HepG2 (cell line): ENCODE results near the gene ACSL3. TPM values are rescaled to one million over a fixed set of nuclear protein-coding genes. Genes with fewer than 3 reads are reported as not detected.

Experiments
- ATAC-seq: fragments of 200-7000 bp; cut with Tn5 transposase; 3 replicates; pipeline ENCODE4 v1.9.1; 2020; ENCODE audit warnings: mild to moderate bottlenecking, moderate library complexity
- BruUV-seq: library from RNA; stranded (reverse); fragments of 400-500 nt; replicated peaks from 2 replicates; lab custom pipeline; 2021; lab: Mats Ljungman, UMichigan
- CTCF ChIA-PET: fragments of 300-600 bp; formaldehyde crosslinking; extraction: SDS; loops from one replicate; lab custom pipeline; 2021; ENCODE audit warnings: low total read pairs, inconsistent platforms, low intra/inter-chr PET ratio; lab: Yijun Ruan, JAX
- POLR2A ChIA-PET: fragments of 350-600 bp; sonication (Branson Sonifier 250); formaldehyde crosslinking; loops from one replicate; lab custom pipeline; 2020; ENCODE audit warnings: antibody characterized with exemption, inconsistent platforms; lab: Yijun Ruan, JAX
- DNase-seq: peaks from one replicate; pipeline ENCODE4 v3.0.0-alpha.2; 2015; ENCODE audit warnings: low spot score
- FAIRE-seq: peaks from 3 replicates; lab custom pipeline; 2011; peaks lifted over from hg19 to GRCh38; lab: Jason Lieb, UNC
- H2AFZ ChIP-seq: one replicate; pipeline ENCODE4 v1.6.1; 2011; ENCODE audit warnings: low read length, inconsistent platforms
- H3K27ac ChIP-seq: fragments of 300-600 bp; 3 replicates; pipeline ENCODE4 v1.8.0; 2011; ENCODE audit warnings: mixed run types, mild to moderate bottlenecking, mixed read lengths, low read length, inconsistent platforms; ENCODE audit not compliant: insufficient read depth; ENCODE audit errors: extremely low read length
- H3K27me3 ChIP-seq, 2 experiments: fragments of 200-600 bp in 1 of 2; 2 replicates in 1 of 2; 3 replicates in 1 of 2; pipeline versions ENCODE4 v1.6.0 to v1.8.0; 2011; ENCODE audit warnings: low read length in 2 of 2, mild to moderate bottlenecking in 2 of 2, moderate library complexity in 2 of 2, inconsistent platforms in 1 of 2; ENCODE audit not compliant: insufficient read depth in 2 of 2, control insufficient read depth in 1 of 2
- H3K36me3 ChIP-seq, 2 experiments: fragments of 200-600 bp in 1 of 2; replicated peaks in 1 of 2; 2 replicates in 1 of 2; 3 replicates in 1 of 2; pipeline versions ENCODE4 v1.5.1 to v1.8.0; 2011; ENCODE audit warnings: low read length in 2 of 2, inconsistent platforms in 1 of 2; ENCODE audit not compliant: insufficient read depth in 2 of 2, control insufficient read depth in 1 of 2
- H3K4me1 ChIP-seq: 2 replicates; pipeline ENCODE4 v1.5.1; 2012; ENCODE audit warnings: low read length, inconsistent platforms; ENCODE audit not compliant: insufficient read depth
- H3K4me2 ChIP-seq: 2 replicates; pipeline ENCODE4 v1.6.0; 2011; ENCODE audit warnings: low read depth, low read length, inconsistent platforms
- H3K4me3 ChIP-seq, 3 experiments: fragments of 200-600 bp in 1 of 3; sonication (generic), shearing (Covaris generic) in 1 of 3; replicated peaks in 1 of 3; 2 replicates each; pipeline ENCODE4 v1.5.1; 2011 to 2016; ENCODE audit warnings: low read length in 3 of 3, inconsistent platforms in 2 of 3, low read depth in 2 of 3, mild to moderate bottlenecking in 2 of 3, control low read depth in 1 of 3, mixed read lengths in 1 of 3; ENCODE audit not compliant: insufficient read depth in 1 of 3
- H3K79me2 ChIP-seq: one replicate; pipeline ENCODE4 v1.6.1; 2011; ENCODE audit warnings: low read length, inconsistent platforms; ENCODE audit not compliant: insufficient read depth
- H3K9ac ChIP-seq: 2 replicates; pipeline ENCODE4 v1.6.0; 2011; ENCODE audit warnings: mild to moderate bottlenecking, low read depth, low read length, inconsistent platforms; ENCODE audit not compliant: insufficient read depth
- H3K9me3 ChIP-seq: 2 replicates; pipeline ENCODE4 v1.5.1; 2012; ENCODE audit warnings: mild to moderate bottlenecking, low read length
- H4K20me1 ChIP-seq: 2 replicates; pipeline ENCODE4 v1.6.0; 2011; ENCODE audit warnings: inconsistent platforms, mild to moderate bottlenecking, low read length, moderate library complexity; ENCODE audit not compliant: insufficient read depth
- ATM ChIP-seq: fragments of 450-650 bp; IDR thresholded peaks from 2 replicates; pipeline ENCODE4 v1.7.1; 2017; ENCODE audit warnings: mild to moderate bottlenecking, borderline replicate concordance
- CEBPG ChIP-seq: IDR thresholded peaks from 2 replicates; pipeline ENCODE4 v1.6.1; 2016
- ESRRA ChIP-seq: sonication (generic); formaldehyde crosslinking; IDR thresholded peaks from 2 replicates; pipeline ENCODE4 v1.5.1; 2020; ENCODE audit warnings: mild to moderate bottlenecking, low read depth, missing genetic modification reagents
- HNRNPK ChIP-seq: fragments of 200-400 bp; formaldehyde crosslinking; IDR thresholded peaks from 2 replicates; pipeline ENCODE4 v1.6.1; 2018; ENCODE audit warnings: low read length, low read depth, moderate library complexity, mild to moderate bottlenecking; ENCODE audit not compliant: poor library complexity, severe bottlenecking
- KDM2A ChIP-seq: sonication (generic); formaldehyde crosslinking; IDR thresholded peaks from 2 replicates; pipeline ENCODE4 v1.4.0; 2020; ENCODE audit warnings: low read depth, missing genetic modification reagents, borderline replicate concordance
- MZF1 ChIP-seq: sonication (generic); formaldehyde crosslinking; IDR thresholded peaks from 2 replicates; pipeline ENCODE4 v1.8.1; 2023; ENCODE audit warnings: mild to moderate bottlenecking, missing genetic modification reagents, borderline replicate concordance
- ZBTB10 ChIP-seq: sonication (generic); formaldehyde crosslinking; IDR thresholded peaks from 2 replicates; pipeline ENCODE4 v1.4.0; 2020; ENCODE audit warnings: missing genetic modification reagents, borderline replicate concordance
- ZBTB14 ChIP-seq: sonication (generic); formaldehyde crosslinking; IDR thresholded peaks from 2 replicates; pipeline ENCODE4 v1.4.0; 2020; ENCODE audit warnings: missing genetic modification reagents
- ZBTB7B ChIP-seq: sonication (generic); formaldehyde crosslinking; IDR thresholded peaks from 2 replicates; pipeline ENCODE4 v1.4.0; 2020; ENCODE audit warnings: missing genetic modification reagents
- ZFX ChIP-seq: sonication (generic); formaldehyde crosslinking; IDR thresholded peaks from 2 replicates; pipeline ENCODE4 v1.4.0; 2020; ENCODE audit warnings: mild to moderate bottlenecking, low read depth, missing genetic modification reagents, moderate library complexity
- ZNF251 ChIP-seq: sonication (generic); formaldehyde crosslinking; IDR thresholded peaks from 2 replicates; pipeline ENCODE4 v1.9.0; 2021; ENCODE audit warnings: mild to moderate bottlenecking, missing genetic modification reagents
- ZNF501 ChIP-seq: sonication (generic); formaldehyde crosslinking; IDR thresholded peaks from 2 replicates; pipeline ENCODE4 v1.5.1; 2020; ENCODE audit warnings: mild to moderate bottlenecking, moderate library complexity, missing genetic modification reagents
- ZNF776 ChIP-seq: sonication (generic); formaldehyde crosslinking; IDR thresholded peaks from 2 replicates; pipeline ENCODE4 v1.4.0; 2020; ENCODE audit warnings: mild to moderate bottlenecking, missing genetic modification reagents
- ZNF792 ChIP-seq: IDR thresholded peaks from 2 replicates; pipeline ENCODE4 v1.6.1; 2016
- ZNF878 ChIP-seq: sonication (generic); formaldehyde crosslinking; IDR thresholded peaks from 2 replicates; pipeline ENCODE4 v1.8.1; 2023; ENCODE audit warnings: mild to moderate bottlenecking, missing genetic modification reagents, moderate library complexity
- whole genome bisulfite sequencing: methylation state at CpG from one replicate; pipeline ENCODE4 v1.1.6; 2017; ENCODE audit warnings: low lambda C conversion rate; 5-methylcytosine and 5-hydroxymethylcytosine counted together
- in situ Hi-C: cut with HindIII; loops from 2 replicates; pipeline ENCODE4 v1.10.0; 2017; ENCODE audit warnings: low pct_unique_long_range_greater_than_20kb; ENCODE audit not compliant: extremely low pct_ligation_motif_present
- intact Hi-C: fragments of 100-400 bp; cut with micrococcal nuclease; formaldehyde crosslinking; loops from one replicate; pipeline ENCODE4 v1.10.0; 2022; ENCODE audit not compliant: unreplicated experiment
- polyA plus RNA-seq, 8 experiments: library from polyadenylated mRNA; depleted of rRNA in 3 of 8; stranded (reverse) in 7 of 8; unstranded in 1 of 8; fragments of >200 nt; fragmentation: Illumina TruSeq in 4 of 8; extraction: Trizol in 4 of 8; gene quantifications; 2 replicates each; pipeline versions ENCODE4 v1.2.1 to v1.2.3, GENCODE V29; 2011 to 2016; ENCODE audit warnings: low read depth in 4 of 8, missing spikeins in 1 of 8, mixed read lengths in 1 of 8; ENCODE audit not compliant: insufficient read depth in 1 of 8
- total RNA-seq, 5 experiments: library from RNA; depleted of rRNA; stranded (reverse); fragments of >200 nt; fragmentation: Illumina TruSeq; extraction: Trizol; gene quantifications; 2 replicates each; pipeline ENCODE4 v1.2.3, GENCODE V29; 2016; ENCODE audit warnings: low read depth in 1 of 5

ACSL3 gene
- total and polyA plus RNA-seq, 2 of the 13 experiments (the other 11 are each of a cell fraction or from before 2014, with no cell fraction given): 305 to 365 TPM

GRCh38 chr2:222897898-222898297 lies 37.1 kb downstream of the ACSL3 start:
- no peak for ATAC-seq
- in situ Hi-C loops (no loop called here), intact Hi-C loops (no loop called here)
- BruUV-seq: no TSS peak
- CTCF ChIA-PET: no interaction called here
- DNase-seq: no peak
- Histone ChIP-seq H3K9ac (no peak overlapping the region), H4K20me1 (peaks cover 70% of the 10 kb centered on the region), H3K27me3 (no peaks in the 10 kb centered on the region), H3K4me1 (peaks cover 77% of the 10 kb centered on the region), H2AFZ (no peak overlapping the region), H3K79me2 (peaks cover 76% of the 10 kb centered on the region)
- WGBS: 97% methylated on average over 2 of the region's 3 CpGs
- no peak for TF ChIP-seq ZNF251
- peak; percentile 57 for TF ChIP-seq HNRNPK
- TF ChIP-seq, all 625 proteins: peak for 1
- FAIRE-seq: no peak
- Histone ChIP-seq H3K4me2 (no peak overlapping the region), H3K4me3 (no peak overlapping the region), H3K9me3 (no peaks in the 10 kb centered on the region), H3K27ac (no peak overlapping the region), H3K36me3 (peaks cover 4 to 21% of the 10 kb centered on the region in 2 experiments)
- POLR2A ChIA-PET: no interaction called here

- peaks cover 74% of the 10 kb centered on the region for H3K79me2 ChIP-seq
- CTCF ChIA-PET: interaction anchor here (0.7 kb wide), 1 partner anchor 209 kb away, joined by 3 read pairs; no protein-coding TSS in a partner anchor
- H3K4me1 ChIP-seq: peaks cover 77% of the 10 kb centered on the region
- intact Hi-C loops (no loop called here), in situ Hi-C loops (loop anchor here (5.0 kb wide), 2 partner anchors 102 to 207 kb away; no protein-coding TSS in a partner anchor)
- H3K9ac ChIP-seq: no peak overlapping the region
- no peak overlapping the region for H3K4me2 ChIP-seq
- POLR2A ChIA-PET: interaction anchor here (0.8 to 2.2 kb wide), 5 partner anchors 38 to 190 kb away, joined by 3 to 7 read pairs (median 3); partner anchors contain the start of gene ACSL3
- no peak overlapping the region for H2AFZ ChIP-seq
- DNase-seq (peak; percentile 29), FAIRE-seq (no peak), ATAC-seq (peak; percentile 11; the same call in 1 of the 3 replicates)
- no TSS peak for BruUV-seq
- H3K4me3 ChIP-seq: no peak overlapping the region
- no peak overlapping the region for H3K27ac ChIP-seq
- H3K9me3 ChIP-seq: no peaks in the 10 kb centered on the region
- H3K36me3 ChIP-seq: peaks cover 4 to 25% of the 10 kb centered on the region in 2 experiments
- H3K27me3 ChIP-seq: no peaks in the 10 kb centered on the region
- WGBS: 91% methylated on average over 17 of the region's 17 CpGs
- H4K20me1 ChIP-seq: peaks cover 69% of the 10 kb centered on the region
- TF ChIP-seq KDM2A (CRISPR knock-in tag): no peak
- no peak for TF ChIP-seq ZFX (CRISPR knock-in tag)
- TF ChIP-seq MZF1 (CRISPR knock-in tag): no peak
- TF ChIP-seq ZNF792: no peak
- no peak for TF ChIP-seq ZNF878 (CRISPR knock-in tag)
- TF ChIP-seq ZBTB14 (CRISPR knock-in tag): no peak
- no peak for TF ChIP-seq ZNF501 (CRISPR knock-in tag)
- no peak for TF ChIP-seq ZBTB10 (CRISPR knock-in tag)
- TF ChIP-seq CEBPG: peak; percentile 83
- TF ChIP-seq ZNF776 (CRISPR knock-in tag): no peak
- no peak for TF ChIP-seq ZBTB7B
- no peak for TF ChIP-seq ESRRA (CRISPR knock-in tag)
- no peak for TF ChIP-seq ATM
These were observed 38.8 kb downstream of the ACSL3 start for GRCh38 chr2:222899413-222900181.
